SU-DHL-6 (cell line): ENCODE results near the gene ZDHHC11B.

Source experiments
- CTCF ChIP-seq: fragments of 200-600 bp; sonication (generic); IDR thresholded peaks from one replicate; pipeline ENCODE4 v1.5.1; 2017; ENCODE audit warnings: antibody characterized with exemption, mild to moderate bottlenecking, low read length, moderate library complexity; ENCODE audit not compliant: insufficient read depth, poor library complexity, severe bottlenecking
- EZH2phosphoT487 ChIP-seq: fragments of 200-600 bp; sonication (generic), shearing (Covaris generic); conservative IDR thresholded peaks from 2 replicates; pipeline ENCODE4 v1.6.1; 2018; ENCODE audit warnings: mild to moderate bottlenecking, antibody characterized with exemption, low read length, moderate library complexity, mixed read lengths

- no peak for TF ChIP-seq CTCF
- TF ChIP-seq EZH2phosphoT487: no peak
Measured at GRCh38 chr5:761854-762710, 22.4 kb downstream of the ZDHHC11B start.
